ENCODE measurements around the gene MRPL24.

DNA sequence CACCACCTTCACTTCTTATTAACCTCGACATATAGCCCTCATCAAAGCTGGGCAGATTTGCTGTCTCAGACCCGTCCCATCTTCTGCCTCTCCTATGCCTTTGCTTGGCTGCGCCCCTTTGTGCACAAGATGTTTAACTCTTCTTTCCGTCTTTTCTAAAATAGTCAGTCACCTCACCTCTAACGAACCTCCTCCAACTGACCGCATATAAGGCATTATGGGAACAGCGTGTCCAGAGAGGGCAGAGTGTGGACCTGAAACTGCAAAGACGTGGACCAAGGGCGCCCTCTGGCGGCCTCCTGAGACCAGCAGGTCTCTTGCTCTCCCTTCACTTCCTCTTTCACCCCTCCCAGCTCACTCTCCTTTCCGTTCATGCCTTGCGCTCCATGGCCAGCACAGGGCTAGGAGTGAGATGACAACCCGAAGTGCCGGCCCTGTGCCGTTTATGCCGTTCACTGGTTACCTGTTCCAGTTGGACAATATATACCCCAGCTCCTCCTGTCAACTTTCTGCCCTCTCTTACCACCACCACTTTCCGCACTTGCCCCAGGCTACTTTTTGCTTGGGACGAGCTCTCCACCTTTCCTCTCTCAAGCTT, 15.1 kb downstream of the MRPL24 start:
- peak in 1 of 3 donors; percentile 86 for TF ChIP-seq CTCF (IDR thresholded peaks at IDR 0.05)
- no peak for TF ChIP-seq POLR2A (IDR thresholded peaks at IDR 0.05)
